Non-pigmented ciliary epithelial cell (primary cell): ENCODE results near the gene BEND2.

ENCODE experiments used
- DNase-seq: peaks from one replicate; pipeline ENCODE4 v3.0.0-alpha.2; 2010; ENCODE audit warnings: low read depth

BEND2 gene

GRCh38 chrX:18136816-18137215 lies 83.9 kb downstream of the BEND2 start:
- DNase-seq = no peak

GRCh38 chrX:18133605-18134004 lies 87.1 kb downstream of the BEND2 start:
- DNase-seq = no peak

- DNase-seq = no peak
Measured at GRCh38 chrX:18129690-18130089, 91.0 kb downstream of the BEND2 start.

GRCh38 chrX:18126971-18127370 lies 93.7 kb downstream of the BEND2 start:
- DNase-seq = no peak

- no peak for DNase-seq
Measured at GRCh38 chrX:18119856-18120255, 100.8 kb downstream of the BEND2 start.
